ENCODE results near the gene SALL4. TPM values are rescaled to one million over a fixed set of nuclear protein-coding genes. Genes with fewer than 3 reads are reported as not detected.

SALL4 gene
- total RNA-seq, 4 donors from 2014 or later: 0.14 TPM; not detected in 3

DNA sequence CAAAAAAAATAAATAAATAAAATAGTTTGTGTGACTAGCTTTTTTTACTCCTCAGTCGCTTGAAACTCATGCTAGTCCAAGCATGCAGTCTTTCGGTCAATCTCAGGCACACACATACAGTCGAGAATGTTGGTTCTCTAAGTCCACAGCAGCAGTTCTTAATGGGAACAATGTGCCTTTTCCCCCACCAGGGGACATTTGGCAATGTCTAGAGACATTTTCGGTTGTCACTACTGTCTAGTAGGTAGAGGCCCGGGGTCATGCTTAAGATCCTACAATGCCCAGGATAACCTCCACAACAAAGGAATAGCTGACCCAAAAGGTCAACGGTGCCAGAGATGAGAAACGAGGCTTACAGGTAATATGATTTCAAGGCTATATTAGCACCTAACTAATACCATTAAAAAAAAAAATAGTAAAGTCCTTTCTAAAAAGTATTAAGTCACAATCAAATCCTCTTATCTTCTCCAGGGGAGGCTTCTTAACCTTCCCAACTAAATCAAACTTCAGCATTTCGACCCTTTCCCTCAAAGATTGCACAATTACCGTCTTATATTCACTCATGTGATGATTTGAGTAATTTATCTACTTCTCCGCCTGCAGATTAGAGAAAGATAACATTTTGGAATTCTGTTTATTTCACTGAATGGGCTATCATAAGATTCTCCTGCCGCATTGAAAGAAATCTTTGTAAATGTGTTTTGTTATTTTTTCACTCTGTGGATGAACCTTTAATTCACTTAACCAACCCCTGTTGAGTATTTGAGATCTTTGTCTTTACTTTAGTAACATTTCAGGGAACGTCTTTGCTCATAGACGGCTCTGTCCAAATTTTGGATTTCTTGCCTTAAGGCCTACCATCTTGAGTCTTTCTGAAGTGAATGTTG, 8.1 kb upstream of the SALL4 start:
- Histone ChIP-seq H3K4me1 (no peaks in the 10 kb centered on the region), H3K27ac (no peak overlapping the region), H3K9me3 (no peaks in the 10 kb centered on the region), H3K4me3 (no peak overlapping the region), H3K36me3 (no peaks in the 10 kb centered on the region), H3K27me3 (no peaks in the 10 kb centered on the region)
- intact Hi-C loops (cut with DNase I; ENCODE audit: low total_unique reads) (no loop called here), in situ Hi-C loops (cut with MboI; ENCODE audit: low pct_ligation_motif_present in 1 of 4, low pct_unique_long_range_greater_than_20kb in 1 of 4, low sequenced_read_pairs in 3 of 4) (no loop called here)
- WGBS, 2 donors (ENCODE audit: low coverage in 1 of 2): 84 to 91% methylated on average over 10 to 13 of the region's 13 CpGs
- TF ChIP-seq, protein P1, sequence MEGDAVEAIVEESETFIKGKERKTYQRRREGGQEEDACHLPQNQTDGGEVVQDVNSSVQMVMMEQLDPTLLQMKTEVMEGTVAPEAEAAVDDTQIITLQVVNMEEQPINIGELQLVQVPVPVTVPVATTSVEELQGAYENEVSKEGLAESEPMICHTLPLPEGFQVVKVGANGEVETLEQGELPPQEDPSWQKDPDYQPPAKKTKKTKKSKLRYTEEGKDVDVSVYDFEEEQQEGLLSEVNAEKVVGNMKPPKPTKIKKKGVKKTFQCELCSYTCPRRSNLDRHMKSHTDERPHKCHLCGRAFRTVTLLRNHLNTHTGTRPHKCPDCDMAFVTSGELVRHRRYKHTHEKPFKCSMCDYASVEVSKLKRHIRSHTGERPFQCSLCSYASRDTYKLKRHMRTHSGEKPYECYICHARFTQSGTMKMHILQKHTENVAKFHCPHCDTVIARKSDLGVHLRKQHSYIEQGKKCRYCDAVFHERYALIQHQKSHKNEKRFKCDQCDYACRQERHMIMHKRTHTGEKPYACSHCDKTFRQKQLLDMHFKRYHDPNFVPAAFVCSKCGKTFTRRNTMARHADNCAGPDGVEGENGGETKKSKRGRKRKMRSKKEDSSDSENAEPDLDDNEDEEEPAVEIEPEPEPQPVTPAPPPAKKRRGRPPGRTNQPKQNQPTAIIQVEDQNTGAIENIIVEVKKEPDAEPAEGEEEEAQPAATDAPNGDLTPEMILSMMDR (IDR thresholded peaks at IDR 0.05): no peak
- TF ChIP-seq EP300 (IDR thresholded peaks at IDR 0.05; ENCODE audit: low read depth): no peak
- TF ChIP-seq POLR2A (IDR thresholded peaks at IDR 0.05): no peak
- no peak for TF ChIP-seq POLR2AphosphoS5 (IDR thresholded peaks at IDR 0.05)
- no peak for DNase-seq

DNA sequence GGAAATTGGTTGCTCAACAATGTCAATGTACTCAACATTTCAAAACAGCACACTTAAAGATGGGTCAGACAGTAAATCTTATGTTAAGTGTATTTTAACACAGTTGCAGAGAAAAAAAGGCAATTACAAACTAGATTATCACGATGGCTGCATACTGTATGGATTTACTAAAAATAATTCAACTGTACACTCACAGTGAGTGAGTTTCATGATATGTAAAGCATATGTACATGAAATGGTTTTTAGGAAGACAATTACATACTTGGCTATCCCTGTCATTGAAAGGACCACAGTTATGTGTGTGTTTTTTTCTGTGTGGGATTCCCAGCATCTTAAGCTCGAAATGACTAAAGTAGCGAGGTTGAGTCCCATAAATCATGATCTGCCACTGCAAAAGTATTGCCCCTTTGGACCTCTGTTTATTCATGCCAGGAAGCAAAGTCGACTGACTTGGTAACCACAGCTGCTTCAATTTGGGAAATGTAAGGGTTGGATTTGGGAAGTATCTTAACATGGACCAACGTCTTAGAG, 5.5 kb upstream of the SALL4 start:
- Histone ChIP-seq H3K9me3 (no peaks in the 10 kb centered on the region), H3K4me3 (no peak overlapping the region), H3K27ac (no peak overlapping the region), H3K36me3 (no peaks in the 10 kb centered on the region), H3K27me3 (peaks cover 9% of the 10 kb centered on the region), H3K4me1 (no peaks in the 10 kb centered on the region)
- DNase-seq: no peak
- in situ Hi-C loops (cut with MboI; ENCODE audit: low pct_ligation_motif_present in 1 of 4, low pct_unique_long_range_greater_than_20kb in 1 of 4, low sequenced_read_pairs in 3 of 4) (no loop called here), intact Hi-C loops (cut with DNase I; ENCODE audit: low total_unique reads) (no loop called here)
- 56 to 62% methylated on average over 5 of the region's 5 CpGs for WGBS, 2 donors (ENCODE audit: low coverage in 1 of 2)
- TF ChIP-seq POLR2A (IDR thresholded peaks at IDR 0.05) (no peak), EP300 (IDR thresholded peaks at IDR 0.05; ENCODE audit: low read depth) (no peak), POLR2AphosphoS5 (IDR thresholded peaks at IDR 0.05) (no peak)
- TF ChIP-seq, protein P1 (IDR thresholded peaks at IDR 0.05): no peak

DNA sequence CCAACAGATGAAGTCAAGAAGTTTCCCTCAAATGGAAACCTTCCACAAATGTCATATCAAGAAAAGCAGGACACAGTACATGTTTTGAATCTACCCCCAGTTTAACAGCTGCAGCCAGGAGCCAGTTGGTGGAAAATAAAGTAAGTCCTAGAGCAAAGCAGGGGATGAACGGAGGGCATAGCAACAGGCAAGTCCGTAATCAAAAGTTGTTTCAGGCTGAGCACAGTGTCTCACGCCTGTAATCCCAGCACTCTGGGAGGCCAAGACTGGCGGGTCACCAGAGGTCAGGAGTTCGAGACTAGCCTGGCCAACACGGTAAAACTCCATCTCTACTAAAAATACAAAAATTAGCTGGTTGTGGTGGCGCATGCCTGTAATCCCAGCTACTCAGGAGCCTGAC, 2.4 kb upstream of the SALL4 start:
- WGBS, 2 donors (ENCODE audit: low coverage in 1 of 2): 81 to 100% methylated on average over 2 to 7 of the region's 7 CpGs
- H3K4me1 ChIP-seq: peaks cover 14 to 25% (median 22%) of the 10 kb centered on the region in 4 donors
- peaks cover 38% of the 10 kb centered on the region for H3K27me3 ChIP-seq
- in situ Hi-C loops (cut with MboI; ENCODE audit: low pct_ligation_motif_present in 1 of 4, low pct_unique_long_range_greater_than_20kb in 1 of 4, low sequenced_read_pairs in 3 of 4): no loop called here
- DNase-seq: no peak
- no peak overlapping the region for H3K4me3 ChIP-seq
- H3K36me3 ChIP-seq: no peaks in the 10 kb centered on the region
- intact Hi-C loops (cut with DNase I; ENCODE audit: low total_unique reads): no loop called here
- TF ChIP-seq EP300 (IDR thresholded peaks at IDR 0.05; ENCODE audit: low read depth) (no peak), POLR2AphosphoS5 (IDR thresholded peaks at IDR 0.05) (no peak)
- H3K9me3 ChIP-seq: no peaks in the 10 kb centered on the region
- H3K27ac ChIP-seq: no peak overlapping the region

DNA sequence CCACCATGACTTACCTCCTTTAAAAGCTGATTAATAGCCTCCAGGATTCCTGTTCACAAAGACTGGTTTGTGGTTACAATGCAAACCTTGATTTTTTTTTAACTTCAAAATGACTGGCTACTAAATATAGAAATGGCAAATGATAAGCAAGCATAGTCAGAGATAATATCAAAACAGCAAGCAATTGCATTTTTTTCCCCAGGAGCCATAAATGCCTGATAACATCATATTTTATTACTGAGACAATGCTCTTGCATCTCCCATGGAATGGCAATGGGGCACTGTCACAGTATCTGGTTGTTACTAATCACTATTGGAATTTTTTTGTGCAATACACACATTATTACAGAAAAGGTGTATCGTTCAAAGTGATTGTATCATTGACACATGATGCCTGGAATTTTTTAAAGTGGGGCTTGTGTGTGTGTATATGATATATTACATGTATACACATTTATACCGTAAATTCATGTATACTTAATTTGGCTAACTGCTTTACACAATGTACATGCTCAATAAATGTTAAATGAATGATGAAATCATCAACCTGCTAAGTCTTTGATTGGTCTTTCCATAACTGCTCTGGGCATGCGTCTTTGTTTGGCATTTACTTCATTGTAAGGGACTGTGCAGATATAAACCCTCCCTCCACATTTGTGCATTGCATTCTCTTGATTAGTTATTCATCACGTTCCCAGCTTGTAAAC, 980 bp upstream of the SALL4 start:
- Histone ChIP-seq H3K4me1 (peaks cover 14 to 26% (median 22%) of the 10 kb centered on the region in 4 donors), H3K36me3 (no peaks in the 10 kb centered on the region), H3K27me3 (peaks cover 53% of the 10 kb centered on the region), H3K4me3 (no peak overlapping the region), H3K9me3 (no peaks in the 10 kb centered on the region), H3K27ac (no peak overlapping the region)
- intact Hi-C loops (cut with DNase I; ENCODE audit: low total_unique reads) (no loop called here), in situ Hi-C loops (cut with MboI; ENCODE audit: low pct_ligation_motif_present in 1 of 4, low pct_unique_long_range_greater_than_20kb in 1 of 4, low sequenced_read_pairs in 3 of 4) (no loop called here)
- WGBS, 2 donors (ENCODE audit: low coverage in 1 of 2): 71 to 77% methylated on average over 4 of the region's 4 CpGs
- TF ChIP-seq, protein P1 (IDR thresholded peaks at IDR 0.05): no peak
- TF ChIP-seq POLR2A (IDR thresholded peaks at IDR 0.05): no peak
- no peak for TF ChIP-seq POLR2AphosphoS5 (IDR thresholded peaks at IDR 0.05)
- no peak for DNase-seq

Measured in transverse colon (tissue), 4 donors.